ENCODE data around the gene LENG1.
"Not testable (repeated sequence)": the region's sequence is repeated elsewhere in the genome, so short reads cannot be mapped to it uniquely, and the experiment has no call there.

The LENG1 gene

DNA sequence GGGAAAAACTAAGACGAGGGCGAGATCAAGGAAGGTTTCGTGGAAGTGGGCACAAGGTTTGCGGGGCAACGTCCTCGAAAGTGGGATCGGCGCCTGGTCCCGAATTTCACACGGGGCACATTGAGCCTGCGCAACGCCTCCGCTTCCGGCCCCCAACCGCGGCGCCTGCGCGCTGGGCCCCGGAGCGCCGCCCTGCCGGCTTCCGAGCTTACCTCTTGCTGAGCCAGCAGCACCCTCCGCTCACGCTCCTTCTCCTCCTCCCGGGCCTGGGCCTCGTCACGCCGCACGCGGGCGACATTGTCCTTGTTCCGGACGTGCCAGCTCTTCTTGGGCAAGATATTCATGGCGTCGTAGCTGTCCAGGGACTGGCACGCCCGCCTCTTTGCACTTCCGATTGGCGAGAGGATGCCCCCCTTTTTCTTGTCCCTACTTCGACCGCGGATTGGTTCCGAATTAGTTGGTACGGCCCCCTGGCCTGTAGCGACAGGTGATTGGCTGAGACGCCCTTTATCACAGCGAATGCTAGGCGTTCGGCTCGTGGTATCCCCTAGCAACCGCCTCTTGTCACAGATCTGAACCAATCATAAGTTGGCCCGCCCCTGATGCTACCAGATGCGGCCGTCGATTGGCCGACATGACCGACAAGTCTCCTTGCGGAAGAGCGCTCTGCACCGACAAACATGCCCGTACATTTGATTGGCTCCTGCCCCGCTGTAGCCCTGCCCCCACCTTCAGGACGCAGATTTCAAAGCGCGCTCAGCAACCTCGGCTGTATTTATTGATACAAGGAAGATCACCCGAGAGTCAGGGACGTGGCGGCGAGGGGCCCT lies at the start of gene LENG1:
Gene LENG1, minus strand, starts transcription at position 370 of the 830 bp plus-strand sequence. Its CDS starts 26 bp downstream, at position 344.
- peak; percentile 100 for DNase-seq

DNA sequence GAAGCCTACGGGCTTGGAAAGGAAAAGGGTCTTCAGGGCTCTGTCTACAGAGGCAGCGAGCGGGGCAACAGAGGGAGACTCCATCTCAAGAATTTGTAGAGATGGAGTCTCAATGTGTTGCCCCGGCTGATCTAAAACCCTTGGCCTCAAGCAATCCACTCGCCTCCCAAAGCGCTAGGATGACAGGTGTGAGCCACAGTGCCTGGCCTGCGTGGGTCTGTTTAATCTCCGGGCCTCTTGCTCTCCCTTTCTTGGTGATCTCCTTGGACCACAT lies 49.2 kb upstream of the LENG1 start:
- no peak for DNase-seq

DNA sequence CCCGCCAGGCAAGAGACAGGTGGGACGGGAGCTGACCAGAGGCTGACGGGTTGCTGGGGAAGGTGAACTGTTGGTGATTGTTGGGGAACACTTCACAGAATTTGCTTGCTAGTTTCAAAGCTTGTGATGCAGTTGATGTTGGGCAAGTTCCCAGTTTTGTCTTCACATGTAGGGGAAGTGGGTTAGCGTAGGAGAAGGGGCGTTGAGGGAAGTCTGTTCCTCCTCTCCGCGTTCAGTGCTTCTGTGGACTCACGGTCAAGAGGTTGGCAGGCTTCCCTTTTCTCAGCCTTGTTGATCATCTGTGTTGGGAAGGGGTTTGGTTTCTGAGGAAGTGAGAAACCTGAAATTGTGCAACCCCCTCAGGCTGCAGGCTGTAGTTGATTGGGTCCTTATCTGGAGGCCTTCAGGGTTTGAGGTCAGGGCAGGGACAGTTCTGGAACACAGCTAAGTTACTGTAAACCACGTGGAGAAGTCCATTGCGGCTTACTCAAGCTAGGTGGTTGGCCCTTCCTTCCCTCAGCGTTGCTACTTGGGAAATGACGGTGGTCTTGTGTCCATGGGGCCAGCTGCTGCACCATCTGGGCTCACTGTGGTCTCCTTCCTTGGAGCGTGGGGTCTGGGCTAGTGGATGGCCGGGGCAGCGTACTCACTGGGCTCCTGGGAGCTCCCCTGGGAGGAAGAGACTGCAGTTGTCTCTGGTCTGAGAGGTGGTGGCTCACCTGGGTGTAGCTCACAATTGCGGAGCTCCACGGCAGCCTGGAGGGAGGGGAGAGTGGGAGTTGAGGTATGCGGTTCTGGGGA lies 48.7 kb upstream of the LENG1 start:
- DNase-seq = peak; percentile 99 to 100

DNA sequence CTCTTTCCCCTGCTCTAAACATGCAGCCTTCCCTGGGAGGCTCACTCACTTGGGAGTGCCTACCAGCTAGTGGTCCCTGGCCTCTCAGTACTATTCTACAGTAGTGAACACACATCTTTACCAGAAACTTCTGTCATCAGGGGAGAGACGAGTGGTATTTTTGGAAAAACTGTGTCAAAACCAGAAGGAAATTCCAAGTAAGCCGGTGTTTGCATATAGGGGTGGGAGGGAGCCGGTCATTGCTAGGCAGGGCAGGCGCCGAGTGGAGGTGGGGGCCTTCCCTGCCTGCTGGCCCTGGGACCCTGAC lies 48.1 kb upstream of the LENG1 start:
- peak; percentile 76 for DNase-seq

DNA sequence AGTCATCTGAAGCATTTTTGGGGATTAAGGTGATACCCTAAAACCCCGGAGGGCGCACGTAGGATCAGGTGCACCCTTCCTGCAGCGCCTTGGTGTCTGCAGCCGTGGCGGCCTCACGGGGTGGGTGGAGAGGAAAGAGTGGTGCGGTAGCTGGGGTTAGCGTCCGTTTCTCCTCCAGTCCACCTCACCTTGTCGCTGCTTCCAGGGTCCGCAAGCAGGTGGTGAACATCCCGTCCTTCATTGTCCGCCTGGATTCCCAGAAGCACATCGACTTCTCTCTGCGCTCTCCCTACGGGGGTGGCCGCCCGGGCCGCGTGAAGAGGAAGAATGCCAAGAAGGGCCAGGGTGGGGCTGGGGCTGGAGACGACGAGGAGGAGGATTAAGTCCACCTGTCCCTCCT lies 47.7 kb upstream of the LENG1 start:
- DNase-seq = not testable (repeated sequence)

DNA sequence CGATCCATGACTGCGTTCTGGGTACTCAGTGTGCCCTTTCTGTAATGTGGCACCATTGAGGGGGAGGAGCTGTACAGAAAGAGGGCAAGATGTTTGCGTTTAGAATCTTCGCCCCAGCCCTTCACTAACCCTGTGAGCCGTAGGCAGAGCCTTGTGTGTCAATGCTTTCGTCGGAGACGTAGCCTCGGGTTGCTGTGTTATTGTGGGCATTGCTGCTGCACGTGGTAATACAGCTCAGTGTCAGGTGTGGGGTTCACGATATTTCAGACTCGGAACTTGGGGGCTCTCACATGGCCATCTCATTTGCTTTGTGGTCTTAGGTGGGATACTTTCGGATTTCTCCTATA lies 47.3 kb upstream of the LENG1 start:
- DNase-seq = no peak

DNA sequence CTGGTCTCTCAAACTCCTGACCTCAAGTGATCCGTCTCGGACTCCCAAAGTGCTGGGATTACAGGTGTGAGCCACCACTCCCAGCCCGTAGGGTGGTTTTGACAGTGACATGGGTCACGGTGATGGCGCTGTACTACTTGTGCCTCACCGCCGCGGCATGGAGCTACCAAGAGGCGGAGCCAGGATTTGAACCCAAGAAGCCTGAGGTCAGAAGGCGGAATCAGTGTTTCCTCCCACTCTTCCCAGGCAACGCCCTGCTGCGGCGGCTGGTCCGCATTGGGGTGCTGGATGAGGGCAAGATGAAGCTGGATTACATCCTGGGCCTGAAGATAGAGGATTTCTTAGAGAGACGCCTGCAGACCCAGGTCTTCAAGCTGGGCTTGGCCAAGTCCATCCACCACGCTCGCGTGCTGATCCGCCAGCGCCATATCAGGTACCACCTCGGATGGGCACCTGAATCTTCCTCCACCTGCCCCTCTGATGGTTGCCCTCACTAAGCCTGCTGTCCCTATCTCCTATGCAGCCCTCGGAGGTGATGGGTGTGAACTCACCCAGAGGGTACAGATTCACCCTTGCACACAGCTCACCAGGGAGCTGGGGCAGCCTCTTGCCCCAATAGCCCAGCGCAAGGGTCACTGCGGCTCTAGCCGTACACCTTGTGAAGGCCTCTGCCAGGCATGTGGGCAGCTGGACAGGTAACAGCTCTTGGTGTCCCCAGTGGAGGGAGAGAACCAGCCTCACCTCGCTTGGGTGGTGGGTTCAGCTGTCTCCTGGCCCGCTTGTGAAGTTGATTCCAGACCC lies 46.7 kb upstream of the LENG1 start:
- DNase-seq = no peak

DNA sequence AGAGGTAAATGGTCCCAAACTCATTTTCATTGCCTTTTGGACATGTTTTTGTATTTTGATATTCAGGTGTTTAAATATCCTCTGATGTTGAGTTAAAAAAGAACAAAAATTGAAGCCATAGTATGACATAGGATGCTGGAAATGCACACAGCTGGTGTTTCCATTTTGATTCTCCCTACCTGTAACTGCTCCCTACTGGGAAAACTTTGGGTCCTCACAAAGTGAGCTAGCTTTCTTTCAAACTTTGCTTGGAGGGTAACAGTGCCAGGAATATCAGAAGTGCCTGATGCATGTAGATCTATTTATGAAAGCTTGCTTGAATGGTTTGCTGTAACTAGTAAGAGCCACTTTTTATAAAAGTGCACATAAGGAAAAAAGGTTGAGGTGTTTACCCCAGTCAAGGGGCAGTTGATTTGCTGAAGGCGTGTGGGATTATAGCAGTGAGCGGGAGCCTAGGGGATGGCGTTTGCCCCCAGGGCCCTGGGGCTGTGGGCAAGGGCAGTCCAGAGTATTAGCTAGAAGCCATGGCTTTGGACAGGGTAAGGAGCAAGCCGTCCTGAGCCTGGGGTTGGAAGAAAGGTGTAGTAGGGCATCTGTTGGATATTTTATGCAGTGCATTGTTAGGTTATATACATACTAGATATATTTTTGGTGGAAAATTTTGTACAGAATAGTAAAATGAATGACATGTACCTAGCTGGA lies 45.4 kb upstream of the LENG1 start:
- no peak for DNase-seq

DNA sequence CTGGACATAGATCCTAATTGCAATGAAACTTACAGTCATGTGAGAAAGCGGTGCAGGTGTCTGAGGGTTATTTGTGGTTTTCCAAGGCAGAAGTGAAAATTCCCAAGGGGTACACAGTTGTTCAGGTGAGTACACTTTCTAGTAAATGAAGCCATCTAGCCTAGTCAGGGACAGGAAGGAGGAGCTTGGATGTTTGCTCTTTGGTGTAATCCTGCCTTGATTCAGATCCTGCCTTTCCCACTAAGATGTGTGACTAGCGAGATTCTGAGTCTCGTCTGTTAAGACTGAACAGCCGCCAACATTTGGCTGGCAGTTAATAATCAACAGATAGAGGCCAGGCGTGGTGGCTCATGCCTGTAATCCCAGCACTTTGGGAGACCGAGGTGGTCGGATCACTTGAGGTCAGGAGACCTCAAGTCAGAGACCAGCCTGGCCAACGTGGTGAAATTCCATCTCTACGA lies 43.7 kb upstream of the LENG1 start:
- no peak for DNase-seq

DNA sequence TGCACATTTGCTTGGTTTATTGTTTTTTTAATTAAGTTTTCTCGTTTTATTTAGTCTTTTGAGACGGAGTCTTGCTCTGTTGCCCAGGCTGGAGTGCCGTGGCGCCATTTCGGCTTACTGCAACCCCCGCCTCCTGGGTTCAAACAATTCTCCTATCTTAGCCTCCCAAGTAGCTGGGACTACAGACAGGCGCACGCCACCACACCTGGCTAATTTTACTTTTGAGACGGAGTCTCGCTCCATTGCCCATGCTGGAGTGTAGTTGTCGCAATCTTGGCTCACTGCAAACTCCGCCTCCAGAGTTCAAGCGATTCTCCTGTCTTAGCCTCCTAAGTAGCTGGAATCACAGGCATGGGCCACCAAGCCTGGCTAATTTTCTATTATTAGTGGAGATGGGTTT lies 42.5 kb upstream of the LENG1 start:
- no peak for DNase-seq

DNA sequence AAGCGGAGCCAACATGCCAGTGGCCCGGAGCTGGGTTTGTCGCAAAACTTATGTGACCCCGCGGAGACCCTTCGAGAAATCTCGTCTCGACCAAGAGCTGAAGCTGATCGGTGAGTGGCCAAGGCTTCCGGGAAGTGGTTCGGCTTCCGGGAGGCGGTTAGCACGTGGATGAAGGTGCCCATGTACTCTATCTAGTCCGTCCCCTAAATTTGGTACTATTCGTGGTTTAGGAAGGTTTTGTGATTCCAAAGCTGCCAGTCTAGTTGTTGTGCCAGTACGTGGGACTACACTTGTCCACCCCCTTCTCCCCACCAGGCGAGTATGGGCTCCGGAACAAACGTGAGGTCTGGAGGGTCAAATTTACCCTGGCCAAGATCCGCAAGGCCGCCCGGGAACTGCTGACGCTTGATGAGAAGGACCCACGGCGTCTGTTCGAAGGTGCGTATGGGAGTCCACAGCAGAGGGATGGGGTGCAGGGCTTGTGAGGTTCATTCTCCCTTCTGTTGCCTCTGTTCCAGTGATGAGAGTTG lies 41.7 kb upstream of the LENG1 start:
- DNase-seq = no peak

DNA sequence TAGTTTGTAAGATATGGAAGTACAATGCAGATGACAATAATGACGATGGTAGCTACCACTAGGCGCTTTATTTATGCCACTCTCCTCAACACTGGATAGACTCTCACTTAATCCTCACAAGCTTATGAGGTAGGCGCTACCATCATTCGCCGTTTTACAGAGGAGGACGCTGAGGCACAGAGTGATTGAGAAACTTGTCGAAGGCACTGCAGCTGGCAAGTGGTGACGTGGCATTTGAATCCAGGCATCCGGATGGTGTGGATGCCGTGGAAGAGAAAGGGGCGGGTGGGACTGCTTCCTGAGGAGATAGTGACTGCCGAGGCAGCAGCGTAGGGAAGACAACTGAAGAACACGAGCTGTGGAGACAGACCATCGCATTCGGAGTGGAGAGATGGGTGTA lies 39.9 kb upstream of the LENG1 start:
- no peak for DNase-seq

DNA sequence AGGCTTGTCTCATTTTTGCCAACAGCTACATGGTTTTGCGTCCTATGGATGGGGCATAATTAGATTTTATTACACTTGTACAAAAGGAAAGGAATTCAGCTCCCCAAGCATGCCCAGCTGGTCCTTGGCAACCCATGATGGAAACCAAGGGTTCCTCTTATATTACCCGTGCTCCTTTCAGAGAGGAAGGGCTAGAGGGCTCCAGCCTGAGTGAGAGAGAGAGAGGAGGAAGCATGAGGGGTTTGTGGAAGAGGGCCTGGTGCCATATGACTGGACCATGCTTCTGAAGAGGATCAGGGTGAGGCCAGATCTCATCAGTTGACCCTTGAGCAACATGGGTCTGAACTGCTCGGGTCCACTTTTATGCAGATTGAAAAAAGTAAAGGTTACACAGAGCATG lies 37.6 kb upstream of the LENG1 start:
- no peak for DNase-seq

DNA sequence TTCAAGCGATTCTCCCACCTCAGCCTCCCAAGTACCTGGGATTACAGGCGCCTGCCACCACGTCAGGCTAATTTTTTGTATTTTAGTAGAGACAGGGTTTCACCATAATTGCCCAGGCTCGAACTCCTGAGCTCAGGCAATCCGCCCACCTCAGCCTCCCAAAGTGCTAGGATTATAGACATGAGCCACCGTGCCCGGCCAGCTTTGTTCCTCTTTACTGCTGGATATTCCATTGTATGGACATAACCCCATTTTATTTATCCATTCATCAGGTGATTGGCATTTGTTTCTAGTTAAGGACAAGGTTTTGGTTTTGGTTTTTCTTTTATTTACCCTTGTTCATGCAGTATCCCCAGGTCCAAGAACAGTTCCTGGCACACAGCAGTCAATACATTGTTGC lies 37.0 kb upstream of the LENG1 start:
- DNase-seq = no peak

DNA sequence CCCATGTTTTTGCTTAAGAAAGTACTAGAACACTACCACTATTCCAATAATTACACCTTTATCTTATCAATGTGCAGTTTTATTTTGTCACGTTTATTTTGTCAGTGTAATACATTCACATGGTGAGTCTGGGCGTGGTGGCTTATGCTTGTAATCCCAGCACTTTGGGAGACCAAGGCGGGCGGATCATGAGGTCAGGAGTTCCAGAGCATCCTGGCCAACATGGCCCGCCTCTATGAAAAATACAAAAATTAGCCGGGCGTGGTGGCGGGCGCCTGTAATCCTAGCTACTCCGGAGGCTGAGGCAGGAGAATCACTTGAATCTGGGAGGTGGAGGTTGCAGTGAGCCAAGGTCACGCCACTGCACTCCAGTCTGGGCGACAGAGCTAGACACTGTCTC lies 34.9 kb upstream of the LENG1 start:
- DNase-seq = not testable (repeated sequence)

DNA sequence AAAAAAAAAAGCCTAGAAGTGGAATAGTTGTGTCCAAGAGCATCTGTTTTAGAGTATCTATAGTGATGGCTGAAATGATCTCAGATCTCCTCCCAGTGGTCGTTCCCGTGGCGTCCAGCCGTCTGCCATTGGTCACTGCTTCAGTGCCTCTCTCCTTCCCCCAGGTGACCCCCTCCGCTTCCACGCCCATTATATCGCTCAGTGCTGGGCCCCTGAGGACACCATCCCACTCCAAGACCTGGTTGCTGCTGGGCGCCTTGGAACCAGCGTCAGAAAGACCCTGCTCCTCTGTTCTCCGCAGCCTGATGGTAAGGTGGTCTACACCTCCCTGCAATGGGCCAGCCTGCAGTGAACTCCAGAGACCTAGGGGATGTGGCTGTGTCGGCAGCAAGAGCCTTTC lies 33.5 kb upstream of the LENG1 start:
- no peak for DNase-seq

DNA sequence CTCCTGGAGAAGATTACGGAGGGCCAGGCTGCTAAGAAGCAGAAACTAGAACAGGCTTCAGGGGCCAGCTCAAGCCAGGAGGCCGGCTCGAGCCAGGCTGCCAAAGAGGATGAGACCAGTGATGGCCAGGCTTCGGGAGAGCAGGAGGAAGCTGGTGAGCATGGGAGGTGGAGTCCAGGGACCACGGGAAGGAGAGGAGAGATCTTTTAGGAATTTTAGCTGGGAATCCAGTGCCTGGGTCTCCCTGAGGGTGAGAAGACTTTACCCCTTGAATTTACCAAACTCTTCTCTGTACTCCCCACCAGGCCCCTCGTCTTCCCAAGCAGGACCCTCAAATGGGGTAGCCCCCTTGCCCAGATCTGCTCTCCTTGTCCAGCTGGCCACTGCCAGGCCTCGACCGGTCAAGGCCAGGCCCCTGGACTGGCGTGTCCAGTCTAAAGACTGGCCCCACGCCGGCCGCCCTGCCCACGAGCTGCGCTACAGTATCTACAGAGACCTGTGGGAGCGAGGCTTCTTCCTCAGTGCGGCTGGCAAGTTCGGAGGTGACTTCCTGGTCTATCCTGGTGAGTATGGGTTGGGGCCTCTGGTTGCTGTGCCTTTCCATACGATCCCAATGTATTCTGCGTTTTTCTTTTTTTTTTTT lies 32.4 kb upstream of the LENG1 start:
- no peak for DNase-seq

DNA sequence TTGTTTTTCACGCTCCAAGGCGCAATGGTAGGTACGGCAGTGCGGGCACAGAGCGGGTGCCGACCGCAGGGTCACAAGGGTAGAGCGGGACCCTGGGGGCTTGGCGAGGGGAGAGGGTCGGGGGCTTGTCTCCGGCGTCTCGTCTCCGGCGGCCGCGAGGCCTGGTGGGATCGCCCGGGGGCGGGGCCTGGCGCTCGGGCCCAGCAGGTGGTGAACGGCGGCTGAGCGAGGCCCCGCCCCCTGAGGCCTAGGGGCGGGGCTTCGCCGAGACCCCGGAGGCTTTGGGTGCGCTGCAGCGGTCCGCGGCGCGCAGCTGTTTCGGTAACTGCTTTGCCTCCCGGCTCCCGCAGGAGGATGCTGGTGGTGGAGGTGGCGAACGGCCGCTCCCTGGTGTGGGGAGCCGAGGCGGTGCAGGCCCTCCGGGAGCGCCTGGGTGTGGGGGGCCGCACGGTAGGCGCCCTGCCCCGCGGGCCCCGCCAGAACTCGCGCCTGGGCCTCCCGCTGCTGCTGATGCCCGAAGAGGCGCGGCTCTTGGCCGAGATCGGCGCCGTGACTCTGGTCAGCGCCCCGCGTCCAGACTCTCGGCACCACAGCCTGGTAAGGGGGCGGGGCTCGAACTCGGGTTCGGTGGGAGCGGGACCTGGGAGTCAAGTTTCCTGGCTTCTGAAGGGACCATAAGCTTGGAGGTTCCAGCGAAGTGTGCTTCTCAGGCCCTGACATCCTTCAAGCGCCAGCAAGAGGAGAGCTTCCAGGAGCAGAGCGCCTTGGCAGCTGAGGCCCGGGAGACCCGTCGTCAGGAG lies 31.7 kb upstream of the LENG1 start, which contains the start of gene TSEN34:
Gene TSEN34, plus strand, starts transcription at position 298 of the 800 bp plus-strand sequence. Its CDS starts 57 bp downstream, at position 355.
- peak; percentile 69 to 76 for DNase-seq

DNA sequence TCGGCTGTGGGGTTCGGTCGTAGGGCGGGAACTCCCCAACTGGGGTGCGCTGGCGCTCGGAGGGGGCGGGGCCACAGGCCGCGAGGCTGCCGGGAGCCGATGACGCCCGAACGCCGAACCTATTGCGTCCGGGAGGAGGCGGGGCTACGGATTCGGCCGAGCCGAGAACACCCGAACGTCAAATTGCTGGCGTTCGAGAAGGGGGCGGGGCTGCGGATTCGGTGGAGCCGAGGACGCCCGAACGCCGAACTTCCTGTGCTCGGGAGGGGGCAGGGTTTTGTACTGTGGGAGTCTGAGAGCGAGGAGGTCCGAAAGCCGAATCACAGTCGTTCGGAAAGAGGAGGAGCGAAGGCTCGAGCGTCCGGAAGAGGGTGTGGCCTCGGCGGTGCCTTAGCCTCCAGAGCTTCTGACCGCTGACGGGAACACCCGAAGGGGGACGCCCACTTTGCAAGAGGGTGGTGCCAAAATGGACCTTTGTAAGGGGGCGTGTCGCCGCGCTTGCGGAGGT lies 31.0 kb upstream of the LENG1 start:
- peak; percentile 99 for DNase-seq

DNA sequence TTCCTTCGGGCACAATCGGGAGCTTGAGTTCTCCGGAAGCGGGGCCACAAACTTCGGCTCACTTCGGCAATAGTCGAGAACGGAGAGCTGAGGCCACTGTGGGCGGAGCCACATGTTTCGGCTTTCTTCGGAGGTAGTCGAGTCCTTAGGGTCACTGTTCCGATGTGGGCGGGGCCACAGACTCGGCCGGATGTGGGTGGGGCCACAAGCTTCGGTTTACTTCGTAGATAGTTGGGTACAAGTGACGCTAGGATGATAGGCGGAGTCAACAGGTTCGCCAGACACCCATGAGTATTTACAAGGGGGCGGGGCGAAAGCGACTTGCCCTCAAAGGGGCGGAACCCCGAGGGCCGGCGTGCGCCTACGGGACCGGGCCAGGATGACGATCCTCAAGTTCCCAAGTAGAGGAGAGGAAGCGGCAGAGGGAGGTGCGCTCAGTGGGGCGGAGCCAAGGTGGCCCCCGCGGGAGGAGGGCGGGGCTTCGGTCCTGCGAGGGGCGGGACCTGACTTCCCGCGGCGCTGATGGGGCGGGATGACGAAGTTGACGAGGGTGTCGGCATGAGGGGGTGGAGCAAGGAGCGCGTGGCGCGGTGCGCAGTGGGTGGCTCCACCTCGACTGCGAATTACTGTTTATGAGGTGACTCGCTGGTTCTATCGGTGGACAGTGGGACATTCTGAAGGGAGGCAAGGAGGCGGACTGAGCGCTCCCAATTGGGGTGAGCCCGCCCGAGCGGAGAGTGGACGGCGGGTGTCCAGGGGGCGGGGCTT lies 30.4 kb upstream of the LENG1 start:
- peak; percentile 99 for DNase-seq

All from Kasumi-1 (cell line).